Measurements from ENCODE around the gene NECTIN1. TPM values are rescaled to one million over a fixed set of nuclear protein-coding genes. Genes with fewer than 3 reads are reported as not detected.

Gene NECTIN1
- total RNA-seq, 1 donor from 2014 or later: 45.3 TPM

- no peak for DNase-seq (ENCODE audit: low spot score in 2 of 2, unreplicated experiment in 2 of 2)
- TF ChIP-seq CTCF (IDR thresholded peaks at IDR 0.05; ENCODE audit: unreplicated experiment): no peak
- Mint-ChIP-seq H3K4me1 (peaks cover 29% of the 10 kb centered on the region), H3K36me3 (no peaks in the 10 kb centered on the region), H3K4me3 (peak overlapping the region; percentile 93), H3K27me3 (ENCODE audit: low read depth) (peaks cover 3% of the 10 kb centered on the region), H3K9me3 (no peaks in the 10 kb centered on the region), H3K27ac (peak overlapping the region; percentile 90)
Measured at GRCh38 chr11:119727523-119728151, 1.4 kb downstream of the NECTIN1 start.

GRCh38 chr11:119726585-119727522 is 2.1 kb downstream of the NECTIN1 start:
- no peaks in the 10 kb centered on the region for H3K9me3 Mint-ChIP-seq
- H3K4me1 Mint-ChIP-seq: peaks cover 29% of the 10 kb centered on the region
- H3K36me3 Mint-ChIP-seq: no peaks in the 10 kb centered on the region
- no peak for TF ChIP-seq CTCF (IDR thresholded peaks at IDR 0.05; ENCODE audit: unreplicated experiment)
- DNase-seq (ENCODE audit: low spot score in 2 of 2, unreplicated experiment in 2 of 2): no peak
- H3K27me3 Mint-ChIP-seq (ENCODE audit: low read depth): peaks cover 3% of the 10 kb centered on the region
- peak overlapping the region; percentile 39 for H3K27ac Mint-ChIP-seq
- peak overlapping the region; percentile 93 for H3K4me3 Mint-ChIP-seq

- Mint-ChIP-seq H3K4me1 (peaks cover 29% of the 10 kb centered on the region), H3K27me3 (ENCODE audit: low read depth) (peaks cover 3% of the 10 kb centered on the region), H3K27ac (no peak overlapping the region), H3K36me3 (no peaks in the 10 kb centered on the region), H3K4me3 (peak overlapping the region; percentile 93), H3K9me3 (no peaks in the 10 kb centered on the region)
- TF ChIP-seq CTCF (IDR thresholded peaks at IDR 0.05; ENCODE audit: unreplicated experiment): no peak
- DNase-seq (ENCODE audit: low spot score in 2 of 2, unreplicated experiment in 2 of 2): no peak
Measured at GRCh38 chr11:119726150-119726553, 2.8 kb downstream of the NECTIN1 start.

GRCh38 chr11:119724956-119725355 is 4.0 kb downstream of the NECTIN1 start:
- no peak for TF ChIP-seq CTCF (IDR thresholded peaks at IDR 0.05; ENCODE audit: unreplicated experiment)
- H3K4me3 Mint-ChIP-seq: no peak overlapping the region
- DNase-seq (ENCODE audit: low spot score in 2 of 2, unreplicated experiment in 2 of 2): no peak
- no peaks in the 10 kb centered on the region for H3K9me3 Mint-ChIP-seq
- peaks cover 23% of the 10 kb centered on the region for H3K4me1 Mint-ChIP-seq
- no peaks in the 10 kb centered on the region for H3K27me3 Mint-ChIP-seq (ENCODE audit: low read depth)
- H3K36me3 Mint-ChIP-seq: peaks cover 3% of the 10 kb centered on the region
- H3K27ac Mint-ChIP-seq: no peak overlapping the region

- peaks cover 6% of the 10 kb centered on the region for H3K36me3 Mint-ChIP-seq
- no peak for TF ChIP-seq CTCF (IDR thresholded peaks at IDR 0.05; ENCODE audit: unreplicated experiment)
- peaks cover 17% of the 10 kb centered on the region for H3K4me1 Mint-ChIP-seq
Measured at GRCh38 chr11:119723952-119724325, 5.1 kb downstream of the NECTIN1 start.

More at GRCh38 chr11:119723952-119724325, 5.1 kb downstream of the NECTIN1 start:
- Mint-ChIP-seq H3K4me3 (no peak overlapping the region), H3K9me3 (no peaks in the 10 kb centered on the region), H3K27me3 (ENCODE audit: low read depth) (no peaks in the 10 kb centered on the region), H3K27ac (no peak overlapping the region)
- DNase-seq (ENCODE audit: low spot score in 2 of 2, unreplicated experiment in 2 of 2): no peak
